ENCODE data around the gene USP32.
A peak's percentile ranks its signal among the peaks of the same experiment; 100 is the strongest.
"Not testable (repeated sequence)": the region's sequence is repeated elsewhere in the genome, so short reads cannot be mapped to it uniquely, and the experiment has no call there.

USP32 gene

GRCh38 chr17:60333628-60334031 lies 58.3 kb downstream of the USP32 start:
- DNase-seq (ENCODE audit: low read depth in 2 of 2): no peak

GRCh38 chr17:60333072-60333471 lies 58.9 kb downstream of the USP32 start:
- not testable (repeated sequence) for DNase-seq (ENCODE audit: low read depth in 2 of 2)

DNA sequence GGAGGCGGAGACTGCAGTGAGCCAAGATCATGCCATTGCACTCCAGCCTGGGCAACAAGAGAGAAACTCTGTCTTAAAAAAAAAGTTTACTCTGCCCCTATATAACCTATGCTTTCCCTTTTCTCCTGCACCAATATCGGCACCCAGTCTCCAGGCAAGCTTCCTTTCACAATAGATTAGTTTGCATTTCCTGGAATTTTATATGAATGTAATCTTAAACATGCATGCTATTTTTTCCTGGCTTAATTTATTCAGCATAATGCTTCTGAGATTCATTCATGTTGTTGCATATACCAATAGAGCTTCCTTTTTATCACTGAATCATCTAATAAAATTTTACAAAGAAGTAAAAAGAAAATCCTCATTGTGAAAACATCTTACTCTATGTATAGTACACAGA lies 59.4 kb downstream of the USP32 start:
- no peak for DNase-seq (ENCODE audit: low read depth in 2 of 2)

DNA sequence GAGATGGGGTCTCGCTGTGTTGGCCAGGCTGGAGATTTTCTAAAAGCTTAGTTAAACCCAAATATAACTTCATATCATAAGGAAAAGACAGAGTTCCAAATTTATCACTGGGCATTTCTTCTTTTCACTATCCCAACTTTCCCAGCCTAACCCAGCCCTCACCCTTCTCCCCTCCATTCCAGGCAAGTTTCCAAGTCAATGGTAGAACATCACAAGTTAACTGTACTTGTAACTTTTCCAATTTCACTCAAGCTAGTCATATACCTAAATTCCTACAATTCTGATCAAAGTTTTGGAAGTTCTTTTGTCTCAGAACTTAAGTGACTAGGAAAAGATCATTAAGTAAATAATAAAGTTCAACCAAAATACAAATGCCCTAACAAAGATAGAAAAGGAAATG lies 61.2 kb downstream of the USP32 start:
- DNase-seq (ENCODE audit: low read depth in 2 of 2): no peak

DNA sequence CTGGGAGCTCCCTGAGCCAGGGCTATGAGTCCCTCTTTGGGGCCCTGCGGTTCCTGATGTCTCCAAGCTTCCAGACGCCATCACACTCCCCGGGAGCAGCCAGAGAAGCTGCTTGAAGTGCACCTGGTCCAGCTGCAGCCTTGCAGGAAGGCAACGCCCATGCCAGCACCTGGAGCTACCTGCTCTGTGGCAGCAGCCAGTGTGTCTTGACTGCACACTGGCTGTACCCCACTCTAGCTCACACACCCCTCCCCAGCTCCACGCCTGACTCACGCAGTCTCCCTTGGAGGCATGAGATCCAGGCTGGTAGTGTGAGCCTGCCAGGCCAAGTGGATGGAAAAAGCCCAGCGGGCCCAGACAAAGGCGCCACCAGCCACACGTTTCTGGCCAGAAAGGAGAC lies 63.3 kb downstream of the USP32 start:
- DNase-seq (ENCODE audit: low read depth in 2 of 2): no peak

- no peak for DNase-seq (ENCODE audit: low read depth in 2 of 2)
These were observed 64.0 kb downstream of the USP32 start for GRCh38 chr17:60327901-60328273.

DNA sequence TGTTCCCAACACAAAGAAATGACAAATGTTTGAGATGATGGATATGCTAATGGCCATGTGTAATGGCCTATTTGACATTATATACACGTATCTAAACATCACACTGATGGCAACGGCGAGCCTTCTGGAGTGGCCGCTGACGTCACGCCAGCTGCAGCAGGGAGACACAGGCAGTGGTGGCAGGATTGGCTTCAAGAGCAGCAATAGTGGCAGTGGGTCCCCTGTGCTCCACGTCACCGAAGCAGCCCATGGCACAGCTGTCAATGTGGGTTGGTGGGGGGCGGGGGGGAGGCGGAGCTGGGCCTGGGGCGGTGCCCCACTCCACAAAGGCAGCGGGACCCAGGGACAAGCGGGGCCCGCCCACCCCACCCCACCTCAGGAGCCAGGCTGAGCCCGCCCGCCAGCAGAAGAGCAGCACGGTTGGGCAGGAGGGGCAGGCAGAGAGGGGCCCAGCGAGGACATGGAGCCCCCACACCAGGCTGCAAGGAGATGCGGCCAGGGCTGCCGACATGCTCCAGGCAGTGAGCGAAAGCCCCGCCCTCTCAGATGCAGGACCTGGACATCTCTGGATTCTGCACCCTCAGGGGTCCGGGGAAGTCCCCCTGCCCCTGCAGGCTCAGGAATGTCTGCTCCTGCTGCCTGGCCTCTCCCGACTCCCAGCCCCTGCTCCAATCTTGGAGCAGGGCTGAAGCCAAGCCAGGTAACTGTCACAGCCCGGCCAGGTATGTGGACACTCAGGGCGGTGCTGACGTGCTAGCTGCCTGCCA lies 64.6 kb downstream of the USP32 start:
- no peak for DNase-seq (ENCODE audit: low read depth in 2 of 2)

DNA sequence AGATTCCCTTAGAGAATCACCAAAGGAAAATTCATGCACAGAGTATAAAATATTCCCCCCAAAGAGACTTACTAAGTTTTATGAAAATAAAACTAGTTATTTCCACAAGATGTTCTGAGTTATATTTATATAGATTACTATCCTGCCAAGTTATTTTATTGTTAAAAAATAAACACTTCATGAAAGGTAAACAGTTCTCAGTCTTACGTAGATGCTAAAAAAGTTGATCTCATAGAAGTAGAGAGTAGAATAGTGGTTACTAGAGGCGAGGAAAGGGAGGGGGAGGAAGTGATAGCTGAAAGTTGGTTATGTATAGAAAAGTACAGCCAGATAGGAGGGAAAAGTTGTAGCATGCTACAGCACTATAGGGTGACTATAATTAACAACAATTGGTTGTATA lies 65.2 kb downstream of the USP32 start:
- DNase-seq (ENCODE audit: low read depth in 2 of 2): no peak

DNA sequence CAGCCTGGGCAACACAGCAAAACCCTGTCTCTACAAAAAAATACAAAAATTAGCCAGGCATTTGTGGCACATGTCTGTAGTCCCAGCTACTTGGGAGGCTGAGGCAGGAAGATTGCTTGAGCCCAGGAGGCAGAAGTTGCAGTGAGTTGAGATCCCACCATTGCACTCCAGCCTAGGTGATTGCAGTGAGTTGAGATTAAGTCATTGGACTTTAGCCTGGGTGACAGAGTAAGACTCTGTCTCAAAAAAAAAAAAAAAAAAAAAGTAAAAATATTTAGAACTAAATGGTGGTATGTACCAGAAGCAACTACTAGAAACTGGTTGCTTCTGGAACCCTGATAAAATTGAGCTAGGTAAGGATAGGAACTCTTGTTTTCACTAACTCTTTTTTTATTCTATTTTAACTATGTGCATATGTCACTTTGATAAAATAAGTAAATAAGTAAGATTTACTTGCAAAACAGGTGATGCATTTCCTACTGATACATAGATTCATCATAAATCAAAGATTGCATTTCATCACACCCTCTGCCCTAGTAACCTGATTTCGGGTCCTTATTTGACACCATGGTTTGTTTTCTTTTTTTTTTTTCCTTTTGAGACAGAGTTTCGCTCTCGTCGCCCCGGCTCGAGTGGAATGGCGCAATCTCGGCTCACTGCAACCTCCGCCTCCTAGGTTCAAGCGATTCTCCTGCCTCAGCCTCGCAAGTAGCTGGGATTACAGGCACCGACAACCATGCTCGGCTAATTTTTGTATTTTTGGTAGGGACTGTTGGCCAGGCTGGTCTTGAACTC lies 66.0 kb downstream of the USP32 start:
- no peak for DNase-seq (ENCODE audit: low read depth in 2 of 2)

GRCh38 chr17:60323754-60324153 lies 68.2 kb downstream of the USP32 start:
- DNase-seq (ENCODE audit: low read depth in 2 of 2): no peak

GRCh38 chr17:60322056-60322387 lies 69.9 kb downstream of the USP32 start:
- DNase-seq (ENCODE audit: low read depth in 2 of 2): no peak

DNA sequence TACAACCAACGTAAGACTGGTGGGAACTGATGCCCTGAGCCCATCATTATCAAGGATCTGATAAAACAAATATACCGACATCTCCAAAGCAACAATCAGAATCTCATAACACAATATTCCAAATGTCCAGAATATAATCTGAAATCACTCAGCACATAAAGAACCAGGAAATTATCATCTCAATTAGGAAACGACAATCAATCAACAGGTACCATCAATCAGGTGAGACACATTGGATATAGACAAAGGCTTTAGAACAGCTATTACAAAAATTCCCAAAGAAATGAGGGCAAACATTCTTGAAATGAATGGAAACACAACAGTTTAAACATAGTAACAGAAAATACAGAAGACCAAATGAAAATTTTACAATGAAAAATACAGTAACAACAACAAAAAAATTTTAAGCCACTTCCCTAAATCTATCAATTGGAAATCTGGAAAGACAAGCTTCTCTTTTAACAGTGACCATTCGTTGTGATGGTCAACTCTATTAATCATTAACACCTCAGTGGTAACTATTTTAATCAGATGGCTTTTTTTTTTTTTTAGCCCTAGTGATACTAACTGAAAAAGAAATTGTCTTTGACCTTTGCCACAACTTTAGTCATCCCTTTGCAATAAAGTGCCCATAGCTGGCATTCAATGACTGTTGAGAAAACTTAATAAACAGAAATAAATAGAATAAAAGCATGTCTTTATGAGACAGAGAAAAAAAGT lies 70.4 kb downstream of the USP32 start:
- no peak for DNase-seq (ENCODE audit: low read depth in 2 of 2)

- DNase-seq (ENCODE audit: low read depth in 2 of 2): no peak
These were observed 73.1 kb downstream of the USP32 start for GRCh38 chr17:60318830-60319229.

DNA sequence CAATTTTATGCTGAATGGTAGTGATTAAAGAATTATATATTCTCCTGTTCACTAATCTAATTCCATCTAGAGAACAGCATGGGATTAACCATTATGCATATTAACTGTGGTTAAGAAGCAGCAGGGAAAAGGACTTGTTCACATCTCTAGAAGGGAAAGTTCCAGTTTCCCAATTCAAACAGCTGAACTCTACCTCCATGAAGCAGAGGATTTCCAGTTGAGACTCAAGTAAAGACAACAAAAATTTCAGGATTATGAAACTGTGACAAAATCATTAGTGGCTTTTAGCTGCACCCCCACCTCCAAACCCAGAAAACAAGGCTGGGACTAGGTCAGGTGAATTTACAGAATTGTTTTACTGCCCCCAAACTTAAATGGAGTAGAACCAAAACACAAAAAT lies 73.6 kb downstream of the USP32 start:
- no peak for DNase-seq (ENCODE audit: low read depth in 2 of 2)

DNA sequence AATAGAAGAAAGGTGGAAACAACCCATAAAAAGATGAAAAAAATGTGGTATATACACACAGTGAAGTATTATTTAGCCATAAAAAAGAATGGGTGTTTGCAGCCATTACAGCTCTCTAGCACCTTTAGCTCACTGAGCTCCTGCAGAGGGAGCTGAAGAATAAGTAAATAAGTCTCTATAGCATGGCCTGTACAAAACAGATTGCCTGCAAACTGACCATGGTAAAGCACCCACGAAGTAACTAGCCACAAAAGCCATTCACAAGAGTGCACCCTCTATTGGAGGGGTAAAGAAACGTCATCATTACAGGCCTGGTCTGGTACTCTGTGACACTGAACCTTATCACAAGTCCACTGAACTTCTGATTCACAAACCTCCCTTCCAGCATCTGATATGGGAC lies 76.3 kb downstream of the USP32 start:
- no peak for DNase-seq (ENCODE audit: low read depth in 2 of 2)

DNA sequence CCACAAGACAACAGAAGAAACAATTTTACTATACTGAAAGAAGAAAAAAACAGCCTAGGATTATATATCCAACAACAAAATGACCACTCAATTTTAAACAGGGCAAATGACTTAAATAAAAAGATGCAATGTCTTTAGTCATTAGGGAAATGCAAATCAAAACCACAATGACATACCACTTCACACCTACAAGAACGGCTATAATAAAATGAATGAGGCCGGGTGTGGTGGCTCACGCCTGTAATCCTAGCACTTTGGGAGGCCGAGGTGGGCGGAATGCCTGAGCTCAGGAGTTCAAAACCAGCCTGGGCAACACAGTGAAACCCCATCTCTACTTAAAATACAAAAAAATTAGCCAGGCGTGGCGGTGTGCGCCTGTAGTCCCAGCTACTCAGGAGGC lies 77.0 kb downstream of the USP32 start:
- DNase-seq (ENCODE audit: low read depth in 2 of 2): not testable (repeated sequence)

GRCh38 chr17:60314423-60314822 lies 77.5 kb downstream of the USP32 start:
- no peak for DNase-seq (ENCODE audit: low read depth in 2 of 2)

GRCh38 chr17:60311936-60312335 lies 80.0 kb downstream of the USP32 start:
- DNase-seq (ENCODE audit: low read depth in 2 of 2): no peak

- no peak for DNase-seq (ENCODE audit: low read depth in 2 of 2)
These were observed 80.7 kb downstream of the USP32 start for GRCh38 chr17:60311186-60311585.

DNA sequence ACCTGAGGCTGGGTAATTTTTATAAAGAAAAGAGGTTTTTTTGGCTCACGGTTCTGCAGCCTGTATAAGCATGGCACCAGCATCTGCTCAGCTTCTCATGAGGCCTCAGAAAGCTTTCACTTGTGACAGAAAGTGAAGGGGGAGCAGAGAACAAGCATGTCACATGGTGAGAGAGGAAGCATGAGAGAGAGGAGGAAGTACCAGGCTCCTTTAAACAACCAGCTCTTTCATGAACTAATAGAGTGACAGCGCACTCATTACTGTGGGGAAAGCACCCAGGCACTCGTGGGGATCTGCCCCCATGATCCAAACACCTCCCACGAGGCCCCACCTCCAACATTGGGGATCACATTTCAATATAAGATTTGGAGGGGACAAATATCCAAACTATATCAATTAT lies 86.8 kb downstream of the USP32 start:
- DNase-seq (ENCODE audit: low read depth in 2 of 2): peak in 1 of 2 donors; percentile 4

DNA sequence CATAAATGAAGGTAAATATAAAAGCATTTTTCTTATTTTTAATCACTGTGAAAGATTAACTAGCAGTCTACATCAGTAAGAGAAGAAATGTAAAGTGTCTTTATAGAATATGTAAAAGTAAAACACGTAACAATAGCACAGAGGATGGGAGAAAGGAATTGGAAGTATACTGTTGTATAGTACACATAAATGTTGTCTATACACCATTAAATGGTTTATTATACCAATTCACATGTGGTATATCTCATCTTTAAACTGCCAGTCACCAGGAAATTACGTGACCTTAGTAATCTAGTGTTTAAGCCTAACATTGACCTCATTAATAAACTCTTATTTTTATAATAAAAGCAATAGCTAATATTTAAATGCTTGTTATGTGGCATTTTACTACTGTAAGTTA lies 87.4 kb downstream of the USP32 start:
- no peak for DNase-seq (ENCODE audit: low read depth in 2 of 2)

GRCh38 chr17:60303406-60304099 lies 88.4 kb downstream of the USP32 start:
- DNase-seq (ENCODE audit: low read depth in 2 of 2): no peak
